ENCODE data around the gene HNRNPC.

DNA sequence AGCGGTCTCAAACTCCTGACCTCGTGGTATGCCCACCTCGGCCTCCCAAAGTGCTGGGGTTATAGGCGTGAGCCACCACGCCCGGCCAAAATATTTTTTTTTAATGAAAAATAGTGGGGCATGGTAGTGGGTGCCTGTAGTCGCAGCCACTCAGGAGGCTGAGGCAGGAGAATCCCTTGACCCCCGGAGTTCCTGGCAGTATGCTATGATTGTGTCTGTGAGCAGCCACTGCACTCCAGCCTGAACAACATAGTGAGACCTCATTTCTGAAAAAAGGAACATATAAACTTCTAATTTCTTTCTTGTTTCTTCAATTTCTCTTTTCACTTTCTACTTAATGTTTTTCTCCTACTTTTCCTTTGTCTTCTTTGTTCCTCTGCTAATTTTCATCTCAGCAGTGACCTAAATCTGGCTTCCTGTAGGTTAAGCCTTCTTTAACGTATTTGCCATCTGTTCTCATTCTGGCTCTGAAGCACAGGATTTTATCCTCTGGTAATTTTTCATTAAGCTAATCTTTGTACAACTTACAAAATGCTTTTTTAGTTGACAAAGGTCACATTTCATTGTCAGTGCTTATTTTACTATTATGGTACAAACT is 6.1 kb upstream of the HNRNPC start:
- TF ChIP-seq, protein P1, sequence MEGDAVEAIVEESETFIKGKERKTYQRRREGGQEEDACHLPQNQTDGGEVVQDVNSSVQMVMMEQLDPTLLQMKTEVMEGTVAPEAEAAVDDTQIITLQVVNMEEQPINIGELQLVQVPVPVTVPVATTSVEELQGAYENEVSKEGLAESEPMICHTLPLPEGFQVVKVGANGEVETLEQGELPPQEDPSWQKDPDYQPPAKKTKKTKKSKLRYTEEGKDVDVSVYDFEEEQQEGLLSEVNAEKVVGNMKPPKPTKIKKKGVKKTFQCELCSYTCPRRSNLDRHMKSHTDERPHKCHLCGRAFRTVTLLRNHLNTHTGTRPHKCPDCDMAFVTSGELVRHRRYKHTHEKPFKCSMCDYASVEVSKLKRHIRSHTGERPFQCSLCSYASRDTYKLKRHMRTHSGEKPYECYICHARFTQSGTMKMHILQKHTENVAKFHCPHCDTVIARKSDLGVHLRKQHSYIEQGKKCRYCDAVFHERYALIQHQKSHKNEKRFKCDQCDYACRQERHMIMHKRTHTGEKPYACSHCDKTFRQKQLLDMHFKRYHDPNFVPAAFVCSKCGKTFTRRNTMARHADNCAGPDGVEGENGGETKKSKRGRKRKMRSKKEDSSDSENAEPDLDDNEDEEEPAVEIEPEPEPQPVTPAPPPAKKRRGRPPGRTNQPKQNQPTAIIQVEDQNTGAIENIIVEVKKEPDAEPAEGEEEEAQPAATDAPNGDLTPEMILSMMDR (IDR thresholded peaks at IDR 0.05; ENCODE audit: poor library complexity), result no peak
- TF ChIP-seq EZH2 (IDR thresholded peaks at IDR 0.05; ENCODE audit: borderline replicate concordance), result no peak
